ENCODE measurements around the gene VAV3. TPM values are rescaled to one million over a fixed set of nuclear protein-coding genes. Genes with fewer than 3 reads are reported as not detected.

Gene VAV3
- total RNA-seq, 2 experiments from 2014 or later: 2.3 to 8.3 TPM

DNA sequence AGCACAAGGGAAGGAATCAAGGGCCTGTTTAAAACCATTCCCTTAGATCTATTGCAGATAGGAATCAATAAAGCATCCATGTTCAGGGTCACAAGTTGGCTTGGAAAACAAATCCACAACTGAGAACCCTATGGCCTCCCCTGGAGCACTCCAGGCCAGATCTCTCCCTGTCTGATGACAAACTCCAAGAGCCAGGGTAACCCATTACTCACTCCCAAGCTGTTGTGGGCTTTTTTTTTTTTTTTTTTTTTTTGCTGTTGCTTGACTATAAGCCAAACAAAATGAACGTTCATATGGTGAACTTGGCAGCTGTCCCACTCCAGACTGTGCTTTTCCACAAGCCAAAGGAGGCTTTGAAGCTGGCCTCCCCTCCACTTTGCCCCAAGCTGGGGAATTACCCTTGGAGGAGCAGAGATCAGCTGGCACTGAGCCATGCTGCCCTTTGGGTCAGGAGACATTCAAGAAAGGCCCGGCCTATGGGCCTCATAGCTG lies 35.7 kb upstream of the VAV3 start:
- Histone ChIP-seq H3K4me1 (ENCODE audit: insufficient read depth, low read length, poor library complexity, severe bottlenecking) (no peaks in the 10 kb centered on the region), H3K27ac (ENCODE audit: low read depth, low read length, poor library complexity, severe bottlenecking) (no peak overlapping the region), H3K79me2 (ENCODE audit: insufficient read depth, low read depth, low read length) (no peaks in the 10 kb centered on the region), H2AFZ (ENCODE audit: low read length) (0 out of 2 replicates have a peak overlapping the region, but pooled peaks have one; percentile 10), H3K4me3 (ENCODE audit: low read depth, low read length, poor library complexity, severe bottlenecking) (no peak overlapping the region), H3K4me2 (ENCODE audit: low read length) (no peak overlapping the region), H3K9me2 (ENCODE audit: insufficient read depth, low read length) (no peaks in the 10 kb centered on the region), H3K36me3 (ENCODE audit: insufficient read depth, low read length) (no peaks in the 10 kb centered on the region), H3K9me3 (ENCODE audit: low read length) (no peaks in the 10 kb centered on the region), H4K20me1 (ENCODE audit: insufficient read depth, low read length) (no peaks in the 10 kb centered on the region)
- ChIA-PET CTCF (ENCODE audit: unreplicated experiment) (no interaction called here), POLR2A (interaction anchor here (0.6 to 0.8 kb wide), 3 partner anchors 9 to 179 kb away, joined by 3 to 6 read pairs (median 6); no protein-coding TSS in a partner anchor)
- BruUV-seq (replicated peaks): no TSS peak
- no peak for TF ChIP-seq EZH2phosphoT487 (IDR thresholded peaks at IDR 0.05; ENCODE audit: borderline replicate concordance, low read depth, low read length)
- TF ChIP-seq, protein P1, sequence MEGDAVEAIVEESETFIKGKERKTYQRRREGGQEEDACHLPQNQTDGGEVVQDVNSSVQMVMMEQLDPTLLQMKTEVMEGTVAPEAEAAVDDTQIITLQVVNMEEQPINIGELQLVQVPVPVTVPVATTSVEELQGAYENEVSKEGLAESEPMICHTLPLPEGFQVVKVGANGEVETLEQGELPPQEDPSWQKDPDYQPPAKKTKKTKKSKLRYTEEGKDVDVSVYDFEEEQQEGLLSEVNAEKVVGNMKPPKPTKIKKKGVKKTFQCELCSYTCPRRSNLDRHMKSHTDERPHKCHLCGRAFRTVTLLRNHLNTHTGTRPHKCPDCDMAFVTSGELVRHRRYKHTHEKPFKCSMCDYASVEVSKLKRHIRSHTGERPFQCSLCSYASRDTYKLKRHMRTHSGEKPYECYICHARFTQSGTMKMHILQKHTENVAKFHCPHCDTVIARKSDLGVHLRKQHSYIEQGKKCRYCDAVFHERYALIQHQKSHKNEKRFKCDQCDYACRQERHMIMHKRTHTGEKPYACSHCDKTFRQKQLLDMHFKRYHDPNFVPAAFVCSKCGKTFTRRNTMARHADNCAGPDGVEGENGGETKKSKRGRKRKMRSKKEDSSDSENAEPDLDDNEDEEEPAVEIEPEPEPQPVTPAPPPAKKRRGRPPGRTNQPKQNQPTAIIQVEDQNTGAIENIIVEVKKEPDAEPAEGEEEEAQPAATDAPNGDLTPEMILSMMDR (conservative IDR thresholded peaks at IDR 0.05; ENCODE audit: low read length): no peak
- intact Hi-C loops (cut with micrococcal nuclease; ENCODE audit: unreplicated experiment): no loop called here
- DNase-seq (ENCODE audit: low spot score): no peak

- Histone ChIP-seq H3K9me3 (ENCODE audit: low read length) (no peaks in the 10 kb centered on the region), H3K4me2 (ENCODE audit: low read length) (no peak overlapping the region), H3K9me2 (ENCODE audit: insufficient read depth, low read length) (no peaks in the 10 kb centered on the region), H3K79me2 (ENCODE audit: insufficient read depth, low read depth, low read length) (no peaks in the 10 kb centered on the region), H3K27ac (ENCODE audit: low read depth, low read length, poor library complexity, severe bottlenecking) (no peak overlapping the region), H3K36me3 (ENCODE audit: insufficient read depth, low read length) (no peaks in the 10 kb centered on the region), H2AFZ (ENCODE audit: low read length) (no peak overlapping the region), H3K4me3 (ENCODE audit: low read depth, low read length, poor library complexity, severe bottlenecking) (no peak overlapping the region), H4K20me1 (ENCODE audit: insufficient read depth, low read length) (no peaks in the 10 kb centered on the region), H3K4me1 (ENCODE audit: insufficient read depth, low read length, poor library complexity, severe bottlenecking) (no peaks in the 10 kb centered on the region)
- DNase-seq (ENCODE audit: low spot score): no peak
- CTCF ChIA-PET (ENCODE audit: unreplicated experiment): no interaction called here
- POLR2A ChIA-PET: interaction anchor here (0.6 kb wide), 1 partner anchor 8 kb away, joined by 6 read pairs; no protein-coding TSS in a partner anchor
- TF ChIP-seq EZH2phosphoT487 (IDR thresholded peaks at IDR 0.05; ENCODE audit: borderline replicate concordance, low read depth, low read length): no peak
- TF ChIP-seq, protein P1 (conservative IDR thresholded peaks at IDR 0.05; ENCODE audit: low read length): no peak
- no TSS peak for BruUV-seq (replicated peaks)
- intact Hi-C loops (cut with micrococcal nuclease; ENCODE audit: unreplicated experiment): no loop called here
These were observed 35.2 kb upstream of the VAV3 start for GRCh38 chr1:108000184-108000583.

- Histone ChIP-seq H3K36me3 (ENCODE audit: insufficient read depth, low read length) (no peaks in the 10 kb centered on the region), H3K9me3 (ENCODE audit: low read length) (no peaks in the 10 kb centered on the region), H3K9me2 (ENCODE audit: insufficient read depth, low read length) (no peaks in the 10 kb centered on the region), H3K79me2 (ENCODE audit: insufficient read depth, low read depth, low read length) (no peaks in the 10 kb centered on the region), H2AFZ (ENCODE audit: low read length) (no peak overlapping the region), H3K4me2 (ENCODE audit: low read length) (no peak overlapping the region), H4K20me1 (ENCODE audit: insufficient read depth, low read length) (no peaks in the 10 kb centered on the region), H3K4me3 (ENCODE audit: low read depth, low read length, poor library complexity, severe bottlenecking) (no peak overlapping the region), H3K4me1 (ENCODE audit: insufficient read depth, low read length, poor library complexity, severe bottlenecking) (no peaks in the 10 kb centered on the region), H3K27ac (ENCODE audit: low read depth, low read length, poor library complexity, severe bottlenecking) (no peak overlapping the region)
- ChIA-PET CTCF (ENCODE audit: unreplicated experiment) (no interaction called here), POLR2A (interaction anchor here (1.1 to 1.3 kb wide), 2 partner anchors 212 to 954 kb away, joined by 3 read pairs; no protein-coding TSS in a partner anchor)
- TF ChIP-seq, protein P1 (conservative IDR thresholded peaks at IDR 0.05; ENCODE audit: low read length): no peak
- no peak for TF ChIP-seq EZH2phosphoT487 (IDR thresholded peaks at IDR 0.05; ENCODE audit: borderline replicate concordance, low read depth, low read length)
- intact Hi-C loops (cut with micrococcal nuclease; ENCODE audit: unreplicated experiment): no loop called here
- no peak for DNase-seq (ENCODE audit: low spot score)
- no TSS peak for BruUV-seq (replicated peaks)
These were observed 32.9 kb upstream of the VAV3 start for GRCh38 chr1:107997866-107998265.

Data from OCI-LY7 (cell line).